SK-N-MC (cell line): ENCODE results near the gene SEMA3D.

Source experiments
- DNase-seq: peaks from one replicate; pipeline ENCODE4 v3.0.0-alpha.2; 2011; ENCODE audit warnings: low read depth, low spot score
- H3K27ac ChIP-seq: fragments of 200-600 bp; sonication (generic); 2 replicates; pipeline ENCODE4 v1.5.1; 2016; ENCODE audit warnings: mixed run types
- H3K36me3 ChIP-seq: fragments of 200-600 bp; sonication (generic); 2 replicates; pipeline ENCODE4 v1.6.1; 2017; ENCODE audit warnings: antibody characterized with exemption, low read length, mixed read lengths; ENCODE audit not compliant: insufficient read depth
- H3K4me3 ChIP-seq: fragments of 200-600 bp; sonication (generic); 2 replicates; pipeline ENCODE4 v1.5.1; 2016
- H3K9ac ChIP-seq: fragments of 200-600 bp; sonication (generic); 2 replicates; pipeline ENCODE4 v1.8.0; 2017; ENCODE audit warnings: mixed run types, mixed read lengths; ENCODE audit not compliant: insufficient read length
- H3K9me3 ChIP-seq: fragments of 200-600 bp; sonication (generic); 2 replicates; pipeline ENCODE4 v1.6.1; 2017; ENCODE audit warnings: low read depth, mild to moderate bottlenecking, antibody characterized with exemption, low read length, moderate library complexity, mixed read lengths
- EZH2 ChIP-seq: fragments of 200-600 bp; sonication (generic); IDR thresholded peaks from one replicate; pipeline ENCODE4 v1.6.1; 2017; ENCODE audit warnings: antibody characterized with exemption
- FOXP2 ChIP-seq: optimal IDR thresholded peaks from 2 replicates; pipeline ENCODE3; 2011; ENCODE audit warnings: mild to moderate bottlenecking, moderate library complexity; ENCODE audit not compliant: insufficient read depth; ENCODE audit errors: extremely low read length, control extremely low read depth
- POLR2AphosphoS5 ChIP-seq: IDR thresholded peaks from 2 replicates; pipeline ENCODE4 v1.6.1; 2012; ENCODE audit warnings: mild to moderate bottlenecking, low read depth, low read length, borderline replicate concordance

The SEMA3D gene

DNA sequence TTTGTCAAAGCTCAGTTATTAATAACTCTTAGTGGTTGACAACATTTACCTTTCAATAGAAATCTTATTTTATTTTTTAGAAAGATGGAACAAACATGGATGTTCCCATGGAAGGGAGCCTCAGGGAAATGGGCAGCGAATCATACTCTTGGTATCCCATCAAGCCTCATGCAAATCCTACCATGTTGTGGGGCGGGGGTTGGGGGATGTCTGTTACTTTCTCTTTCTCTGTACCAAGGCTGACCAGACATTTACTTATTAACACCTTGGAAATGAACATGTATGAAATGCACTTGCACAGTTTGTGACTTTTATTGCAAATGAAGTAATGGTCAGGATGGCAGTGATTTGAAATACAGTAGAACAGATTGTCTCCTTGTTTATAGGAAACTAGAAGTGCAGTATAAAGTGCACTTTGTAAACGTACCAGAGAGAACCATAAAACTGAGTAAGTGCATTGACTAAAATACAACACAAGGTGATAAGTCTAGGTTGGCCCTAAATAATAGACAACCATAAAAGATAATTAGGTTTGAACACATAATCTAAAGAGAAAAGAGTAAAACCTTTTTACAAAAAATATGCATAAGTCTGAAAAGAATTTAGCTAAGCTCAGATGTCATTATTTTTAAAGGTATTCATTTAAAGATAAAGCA is 32.4 kb downstream of the SEMA3D start:
- DNase-seq, result no peak
- no peak for TF ChIP-seq FOXP2
- no peak for TF ChIP-seq EZH2
- no peak for TF ChIP-seq POLR2AphosphoS5
- Histone ChIP-seq H3K9ac (no peak overlapping the region), H3K27ac (no peak overlapping the region), H3K4me3 (no peak overlapping the region), H3K9me3 (no peaks in the 10 kb centered on the region), H3K36me3 (no peaks in the 10 kb centered on the region)

DNA sequence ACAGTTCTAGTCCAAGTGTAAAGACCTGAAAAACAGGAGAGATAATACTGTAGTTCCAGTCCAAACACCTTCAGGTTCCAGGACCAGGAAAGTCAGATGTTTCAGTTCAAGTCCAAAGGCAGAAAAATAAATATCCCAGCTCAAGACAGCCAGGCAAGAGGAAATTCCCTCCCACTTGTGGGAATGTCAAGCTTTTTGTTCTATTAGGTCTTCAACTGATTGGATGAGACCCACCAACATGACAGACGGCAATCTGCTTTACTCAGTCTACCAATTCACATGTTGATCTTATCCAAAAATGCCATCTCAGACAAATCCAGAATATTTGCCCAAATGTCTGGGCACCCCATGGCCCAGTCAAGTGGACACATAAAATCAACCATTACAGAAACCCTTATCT is 33.1 kb downstream of the SEMA3D start:
- H3K27ac ChIP-seq, result no peak overlapping the region
- H3K36me3 ChIP-seq, result no peaks in the 10 kb centered on the region
- no peak for TF ChIP-seq EZH2
- no peak for TF ChIP-seq POLR2AphosphoS5
- TF ChIP-seq FOXP2, result no peak
- no peaks in the 10 kb centered on the region for H3K9me3 ChIP-seq
- no peak for DNase-seq
- H3K4me3 ChIP-seq, result no peak overlapping the region
- no peak overlapping the region for H3K9ac ChIP-seq

GRCh38 chr7:85150624-85151023 is 36.2 kb downstream of the SEMA3D start:
- DNase-seq, result no peak

GRCh38 chr7:85144771-85145170 is 42.1 kb downstream of the SEMA3D start:
- no peak for TF ChIP-seq FOXP2
- no peak for TF ChIP-seq POLR2AphosphoS5
- TF ChIP-seq EZH2, result no peak
- H3K9me3 ChIP-seq, result no peaks in the 10 kb centered on the region

More at GRCh38 chr7:85150624-85151023, 36.2 kb downstream of the SEMA3D start:
- TF ChIP-seq POLR2AphosphoS5 (no peak), FOXP2 (no peak), EZH2 (no peak)
- Histone ChIP-seq H3K9ac (no peak overlapping the region), H3K36me3 (no peaks in the 10 kb centered on the region), H3K4me3 (no peak overlapping the region), H3K9me3 (no peaks in the 10 kb centered on the region), H3K27ac (no peak overlapping the region)

DNA sequence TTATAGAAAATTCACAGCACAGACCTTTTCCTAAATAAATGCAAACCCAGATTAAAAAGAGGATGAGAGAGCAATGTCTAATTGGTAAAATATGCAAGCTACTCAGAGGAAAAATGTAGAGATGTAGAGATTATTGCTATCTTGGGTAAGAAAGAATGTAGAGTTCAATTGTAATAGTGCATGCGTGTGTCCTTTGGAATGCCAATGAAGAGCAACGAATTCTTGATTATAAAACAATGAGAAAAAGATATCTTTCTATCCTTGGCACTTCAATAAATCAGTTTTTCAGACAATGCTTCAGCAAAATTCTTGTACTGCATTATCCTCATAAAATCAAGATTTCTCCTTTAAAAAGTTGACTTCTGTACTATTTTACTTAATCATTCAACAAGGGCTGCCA is 50.9 kb downstream of the SEMA3D start:
- TF ChIP-seq EZH2 (no peak), FOXP2 (no peak), POLR2AphosphoS5 (no peak)
- no peaks in the 10 kb centered on the region for H3K9me3 ChIP-seq
- H3K36me3 ChIP-seq, result no peaks in the 10 kb centered on the region
- no peak overlapping the region for H3K9ac ChIP-seq
- H3K4me3 ChIP-seq, result no peak overlapping the region; the same call in 1 of the 2 replicates
- no peak for DNase-seq
- H3K27ac ChIP-seq, result 0 out of 2 replicates have a peak overlapping the region, but pooled peaks have one; percentile 17

More at GRCh38 chr7:85144771-85145170, 42.1 kb downstream of the SEMA3D start:
- H3K4me3 ChIP-seq, result no peak overlapping the region
- DNase-seq, result no peak
- H3K36me3 ChIP-seq, result no peaks in the 10 kb centered on the region
- H3K27ac ChIP-seq, result no peak overlapping the region
- no peak overlapping the region for H3K9ac ChIP-seq

GRCh38 chr7:85133560-85133959 is 53.3 kb downstream of the SEMA3D start:
- Histone ChIP-seq H3K4me3 (no peak overlapping the region), H3K9ac (no peak overlapping the region), H3K27ac (no peak overlapping the region), H3K9me3 (no peaks in the 10 kb centered on the region), H3K36me3 (no peaks in the 10 kb centered on the region)
- TF ChIP-seq FOXP2 (no peak), EZH2 (no peak), POLR2AphosphoS5 (no peak)
- DNase-seq, result no peak

DNA sequence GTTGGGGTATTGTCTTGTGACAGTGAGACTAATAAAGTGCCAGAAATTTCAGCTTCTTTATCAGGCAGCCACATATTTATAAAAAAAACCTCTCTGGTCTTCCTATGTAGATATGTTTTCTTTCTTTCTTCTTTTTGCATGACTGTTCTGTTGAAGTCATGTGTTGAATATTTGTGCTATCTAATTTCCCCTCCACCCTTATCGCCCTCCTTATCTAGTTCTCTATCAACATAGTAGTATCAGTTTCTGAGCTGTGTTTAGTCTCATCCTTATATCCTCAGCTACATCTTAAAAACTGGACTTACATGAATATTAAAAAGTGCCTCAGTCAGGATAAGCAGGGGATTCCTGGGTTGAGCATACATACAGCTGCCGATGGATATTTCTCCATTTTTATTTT is 53.9 kb downstream of the SEMA3D start:
- TF ChIP-seq FOXP2 (no peak), POLR2AphosphoS5 (no peak), EZH2 (no peak)
- no peaks in the 10 kb centered on the region for H3K9me3 ChIP-seq
- DNase-seq, result no peak

GRCh38 chr7:85130702-85131101 is 56.2 kb downstream of the SEMA3D start:
- no peak for DNase-seq
- no peak overlapping the region for H3K4me3 ChIP-seq
- TF ChIP-seq EZH2 (no peak), FOXP2 (no peak), POLR2AphosphoS5 (no peak)
- H3K36me3 ChIP-seq, result no peaks in the 10 kb centered on the region
- no peak overlapping the region for H3K9ac ChIP-seq
- H3K27ac ChIP-seq, result no peak overlapping the region
- no peaks in the 10 kb centered on the region for H3K9me3 ChIP-seq

More for the DNA sequence above, 53.9 kb downstream of the SEMA3D start:
- Histone ChIP-seq H3K27ac (no peak overlapping the region), H3K36me3 (no peaks in the 10 kb centered on the region), H3K9ac (no peak overlapping the region), H3K4me3 (no peak overlapping the region)
